ENCODE results near the gene GTF2A1L. TPM values are rescaled to one million over a fixed set of nuclear protein-coding genes. Genes with fewer than 3 reads are reported as not detected.
A peak's percentile ranks its signal among the peaks of the same experiment; 100 is the strongest.

The GTF2A1L gene
- total and polyA plus RNA-seq, 2 donors from 2014 or later = 0.76 to 2.7 TPM

GRCh38 chr2:48600204-48600813, 17.3 kb upstream of the GTF2A1L start:
- DNase-seq (peak in 2 of 5 donors; percentile 70), FAIRE-seq (no peak)
- TF ChIP-seq, protein P1, sequence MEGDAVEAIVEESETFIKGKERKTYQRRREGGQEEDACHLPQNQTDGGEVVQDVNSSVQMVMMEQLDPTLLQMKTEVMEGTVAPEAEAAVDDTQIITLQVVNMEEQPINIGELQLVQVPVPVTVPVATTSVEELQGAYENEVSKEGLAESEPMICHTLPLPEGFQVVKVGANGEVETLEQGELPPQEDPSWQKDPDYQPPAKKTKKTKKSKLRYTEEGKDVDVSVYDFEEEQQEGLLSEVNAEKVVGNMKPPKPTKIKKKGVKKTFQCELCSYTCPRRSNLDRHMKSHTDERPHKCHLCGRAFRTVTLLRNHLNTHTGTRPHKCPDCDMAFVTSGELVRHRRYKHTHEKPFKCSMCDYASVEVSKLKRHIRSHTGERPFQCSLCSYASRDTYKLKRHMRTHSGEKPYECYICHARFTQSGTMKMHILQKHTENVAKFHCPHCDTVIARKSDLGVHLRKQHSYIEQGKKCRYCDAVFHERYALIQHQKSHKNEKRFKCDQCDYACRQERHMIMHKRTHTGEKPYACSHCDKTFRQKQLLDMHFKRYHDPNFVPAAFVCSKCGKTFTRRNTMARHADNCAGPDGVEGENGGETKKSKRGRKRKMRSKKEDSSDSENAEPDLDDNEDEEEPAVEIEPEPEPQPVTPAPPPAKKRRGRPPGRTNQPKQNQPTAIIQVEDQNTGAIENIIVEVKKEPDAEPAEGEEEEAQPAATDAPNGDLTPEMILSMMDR (IDR thresholded peaks at IDR 0.05; ENCODE audit: borderline replicate concordance, extremely low read depth, insufficient read depth) = peak; percentile 64
- intact Hi-C loops (cut with DNase I) = no loop called here
- Histone ChIP-seq H3K9me3 (ENCODE audit: control insufficient read depth in 2 of 3, insufficient read depth in 1 of 3, low read length in 3 of 3) (no peaks in the 10 kb centered on the region), H3K4me1 (ENCODE audit: control insufficient read depth in 2 of 3, insufficient read depth in 2 of 3, low read depth in 1 of 3, low read length in 3 of 3) (no peaks in the 10 kb centered on the region), H3K36me3 (ENCODE audit: control insufficient read depth in 2 of 3, insufficient read depth in 3 of 3, low read length in 3 of 3) (peaks cover 0 to 2% (median 0%) of the 10 kb centered on the region in 3 donors), H3K27me3 (ENCODE audit: control insufficient read depth, insufficient read depth, low read length) (no peaks in the 10 kb centered on the region), H3K4me3 (ENCODE audit: low read length in 3 of 3) (no peak overlapping the region), H3K27ac (ENCODE audit: low read depth in 2 of 2, low read length in 2 of 2) (no peak overlapping the region), H3K9ac (ENCODE audit: low read length in 3 of 3) (no peak overlapping the region)

DNA sequence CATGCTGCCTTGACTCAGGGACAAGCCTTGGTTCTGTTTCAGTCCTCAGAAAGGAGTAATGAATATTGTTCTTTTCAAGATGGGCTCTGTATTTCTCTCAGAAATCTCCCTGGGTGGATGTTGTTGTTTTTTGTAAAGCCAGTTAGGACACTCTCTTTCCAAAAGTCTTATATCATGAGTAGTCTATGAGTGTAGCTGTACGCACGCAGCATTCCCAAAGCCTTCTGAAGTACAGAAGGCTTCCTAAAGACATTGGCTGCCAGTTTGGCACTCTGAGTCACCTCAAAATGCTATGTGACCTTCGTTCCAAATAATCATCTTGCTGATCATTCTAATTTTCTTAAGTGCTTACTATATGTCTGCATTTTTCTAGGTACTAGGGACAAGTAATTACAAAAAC, 16.7 kb upstream of the GTF2A1L start:
- DNase-seq (no peak), FAIRE-seq (no peak)
- no peak overlapping the region for H3K27ac ChIP-seq (ENCODE audit: low read depth in 2 of 2, low read length in 2 of 2)
- no peak overlapping the region for H3K4me3 ChIP-seq (ENCODE audit: low read length in 3 of 3)
- H3K9me3 ChIP-seq (ENCODE audit: control insufficient read depth in 2 of 3, insufficient read depth in 1 of 3, low read length in 3 of 3) = no peaks in the 10 kb centered on the region
- TF ChIP-seq, protein P1 (IDR thresholded peaks at IDR 0.05; ENCODE audit: borderline replicate concordance, extremely low read depth, insufficient read depth) = no peak
- intact Hi-C loops (cut with DNase I) = no loop called here
- H3K4me1 ChIP-seq (ENCODE audit: control insufficient read depth in 2 of 3, insufficient read depth in 2 of 3, low read depth in 1 of 3, low read length in 3 of 3) = no peaks in the 10 kb centered on the region
- H3K9ac ChIP-seq (ENCODE audit: low read length in 3 of 3) = no peak overlapping the region
- peaks cover 0 to 3% (median 0%) of the 10 kb centered on the region in 3 donors for H3K36me3 ChIP-seq (ENCODE audit: control insufficient read depth in 2 of 3, insufficient read depth in 3 of 3, low read length in 3 of 3)
- H3K27me3 ChIP-seq (ENCODE audit: control insufficient read depth, insufficient read depth, low read length) = no peaks in the 10 kb centered on the region

- H3K27ac ChIP-seq (ENCODE audit: low read depth in 2 of 2, low read length in 2 of 2) = no peak overlapping the region
- H3K27me3 ChIP-seq (ENCODE audit: control insufficient read depth, insufficient read depth, low read length) = no peaks in the 10 kb centered on the region
- no peaks in the 10 kb centered on the region for H3K4me1 ChIP-seq (ENCODE audit: control insufficient read depth in 2 of 3, insufficient read depth in 2 of 3, low read depth in 1 of 3, low read length in 3 of 3)
- intact Hi-C loops (cut with DNase I) = no loop called here
- FAIRE-seq (no peak), DNase-seq (no peak)
- no peak overlapping the region for H3K4me3 ChIP-seq (ENCODE audit: low read length in 3 of 3)
- peaks cover 0 to 3% (median 0%) of the 10 kb centered on the region in 3 donors for H3K36me3 ChIP-seq (ENCODE audit: control insufficient read depth in 2 of 3, insufficient read depth in 3 of 3, low read length in 3 of 3)
- TF ChIP-seq, protein P1 (IDR thresholded peaks at IDR 0.05; ENCODE audit: borderline replicate concordance, extremely low read depth, insufficient read depth) = peak; percentile 2
- no peaks in the 10 kb centered on the region for H3K9me3 ChIP-seq (ENCODE audit: control insufficient read depth in 2 of 3, insufficient read depth in 1 of 3, low read length in 3 of 3)
- H3K9ac ChIP-seq (ENCODE audit: low read length in 3 of 3) = no peak overlapping the region
Observed at GRCh38 chr2:48601349-48601748, 16.3 kb upstream of the GTF2A1L start.
